Activated CD4-positive, alpha-beta T cell treated with anti-CD3 and anti-CD28 coated beads, Interleukin-2, amount 50 U/mL, for 16 hours (primary cell): Measurements from ENCODE around the gene TMEM98.
A peak's percentile ranks its signal among the peaks of the same experiment; 100 is the strongest.
"Not testable (repeated sequence)": the region's sequence is repeated elsewhere in the genome, so short reads cannot be mapped to it uniquely, and the experiment has no call there.

Source experiments
- DNase-seq: peaks from one replicate; pipeline ENCODE4 v3.0.0-alpha.2; 2020

The TMEM98 gene

GRCh38 chr17:32987453-32987805 lies 59.5 kb downstream of the TMEM98 start:
- not testable (repeated sequence) for DNase-seq

DNA sequence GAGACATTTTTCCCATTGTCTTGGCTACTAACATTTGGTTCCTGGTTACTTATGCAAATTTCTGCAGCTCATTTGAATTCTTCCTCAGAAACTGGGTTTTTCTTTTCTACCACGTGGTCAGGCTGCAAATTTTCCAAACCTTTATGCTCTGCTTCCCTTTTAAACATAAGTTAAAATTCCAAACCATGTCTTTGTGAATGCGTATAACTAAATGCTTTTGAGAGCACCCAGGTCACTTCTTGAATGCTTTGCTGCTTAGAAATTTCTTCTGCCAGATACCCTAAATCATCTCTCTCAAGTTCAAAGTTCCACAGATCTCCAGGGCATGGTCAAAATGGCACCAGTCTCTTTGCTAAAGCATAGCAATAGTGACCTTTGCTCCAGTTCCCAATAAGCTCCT lies 59.9 kb downstream of the TMEM98 start:
- not testable (repeated sequence) for DNase-seq

DNA sequence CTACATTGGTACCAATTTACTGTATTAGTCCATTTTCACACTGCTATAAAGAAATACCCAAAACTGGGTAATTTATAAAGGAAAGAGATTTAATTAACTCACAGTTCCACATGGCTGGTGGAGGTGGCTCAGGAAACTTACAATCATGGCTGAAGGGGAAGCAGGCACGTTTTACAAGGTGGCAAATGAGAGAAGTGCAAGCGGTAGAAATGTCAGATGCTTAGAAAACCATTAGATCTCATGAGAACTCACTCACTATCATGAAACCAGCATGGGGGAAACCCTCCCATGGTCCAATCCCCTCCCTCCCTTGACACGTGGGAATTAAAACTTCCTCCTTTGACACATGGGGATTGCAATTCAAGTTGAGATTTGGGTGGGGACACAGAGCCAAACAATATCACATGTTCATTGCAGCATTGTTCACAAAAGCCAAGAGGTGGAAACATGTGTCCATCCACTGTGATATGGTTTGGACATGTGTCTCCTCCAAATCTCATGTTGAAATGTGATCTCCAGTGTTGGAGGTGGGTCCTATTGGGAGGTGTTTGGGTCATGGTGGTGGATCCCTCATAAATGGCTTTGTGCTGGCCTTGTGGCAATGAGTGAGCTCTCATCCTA lies 60.6 kb downstream of the TMEM98 start:
- DNase-seq, result no peak

GRCh38 chr17:32992321-32993033 lies 64.5 kb downstream of the TMEM98 start:
- DNase-seq, result peak; percentile 8

- DNase-seq, result no peak
These were observed 66.0 kb downstream of the TMEM98 start for GRCh38 chr17:32993977-32994376.
